MM.1S (cell line): ENCODE results near the gene LCP1.

Source experiments
- EZH2 ChIP-seq: fragments of 300-600 bp; sonication (generic); optimal IDR thresholded peaks from 2 replicates; pipeline ENCODE3; 2017; ENCODE audit warnings: low read depth, mild to moderate bottlenecking, antibody characterized with exemption, low read length, mixed read lengths
- EZH2phosphoT487 ChIP-seq: fragments of 300-600 bp; sonication (generic); IDR thresholded peaks from 2 replicates; pipeline ENCODE4 v1.6.1; 2018; ENCODE audit warnings: antibody characterized with exemption, low read length
- TF ChIP-seq, protein P1 (sequence below): fragments of 300-600 bp; sonication (generic); IDR thresholded peaks from 2 replicates; pipeline ENCODE4 v1.5.1; 2016; ENCODE audit warnings: antibody characterized with exemption, low read length, mixed read lengths

GRCh38 chr13:46185634-46186033 is 3.7 kb upstream of the LCP1 start:
- TF ChIP-seq, protein P1, sequence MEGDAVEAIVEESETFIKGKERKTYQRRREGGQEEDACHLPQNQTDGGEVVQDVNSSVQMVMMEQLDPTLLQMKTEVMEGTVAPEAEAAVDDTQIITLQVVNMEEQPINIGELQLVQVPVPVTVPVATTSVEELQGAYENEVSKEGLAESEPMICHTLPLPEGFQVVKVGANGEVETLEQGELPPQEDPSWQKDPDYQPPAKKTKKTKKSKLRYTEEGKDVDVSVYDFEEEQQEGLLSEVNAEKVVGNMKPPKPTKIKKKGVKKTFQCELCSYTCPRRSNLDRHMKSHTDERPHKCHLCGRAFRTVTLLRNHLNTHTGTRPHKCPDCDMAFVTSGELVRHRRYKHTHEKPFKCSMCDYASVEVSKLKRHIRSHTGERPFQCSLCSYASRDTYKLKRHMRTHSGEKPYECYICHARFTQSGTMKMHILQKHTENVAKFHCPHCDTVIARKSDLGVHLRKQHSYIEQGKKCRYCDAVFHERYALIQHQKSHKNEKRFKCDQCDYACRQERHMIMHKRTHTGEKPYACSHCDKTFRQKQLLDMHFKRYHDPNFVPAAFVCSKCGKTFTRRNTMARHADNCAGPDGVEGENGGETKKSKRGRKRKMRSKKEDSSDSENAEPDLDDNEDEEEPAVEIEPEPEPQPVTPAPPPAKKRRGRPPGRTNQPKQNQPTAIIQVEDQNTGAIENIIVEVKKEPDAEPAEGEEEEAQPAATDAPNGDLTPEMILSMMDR: no peak
- TF ChIP-seq EZH2: no peak
- no peak for TF ChIP-seq EZH2phosphoT487
